Right lobe of liver (tissue), 6 donors: ENCODE measurements around the gene PDE1C. TPM values are rescaled to one million over a fixed set of nuclear protein-coding genes. Genes with fewer than 3 reads are reported as not detected.

Experiments used
- ATAC-seq, 4 donors: fragments of 200-7000 bp; cut with Tn5 transposase; one replicate each; pipeline ENCODE4 v1.9.1; 2020; ENCODE audit warnings: mild to moderate bottlenecking in 4 of 4, moderate library complexity in 4 of 4
- DNase-seq, 3 donors: peaks; one replicate each; pipeline ENCODE4 v3.0.0-alpha.2; 2020
- H3K27ac ChIP-seq, 3 donors: fragments of 200-600 bp; one replicate each; pipeline ENCODE4 v1.8.0; 2022
- H3K27me3 ChIP-seq, 2 donors: fragments of 200-600 bp; one replicate each; pipeline ENCODE4 v1.8.0; 2022
- H3K36me3 ChIP-seq, 4 donors: fragments of 200-600 bp; sonication (generic) in 1 of 4; one replicate each; pipeline versions ENCODE4 v1.5.1 to v1.8.0; 2017 to 2022; ENCODE audit warnings: control low read depth in 1 of 4
- H3K4me1 ChIP-seq, 4 donors: fragments of 200-600 bp; sonication (generic) in 1 of 4; one replicate each; pipeline versions ENCODE4 v1.5.1 to v1.8.0; 2017 to 2022; ENCODE audit warnings: control low read depth in 1 of 4
- H3K4me3 ChIP-seq, 3 donors: fragments of 200-600 bp; one replicate each; pipeline ENCODE4 v1.8.0; 2022
- H3K9me3 ChIP-seq, 4 donors: fragments of 200-600 bp; sonication (generic) in 1 of 4; one replicate each; pipeline versions ENCODE4 v1.5.1 to v1.8.0; 2017 to 2022; ENCODE audit warnings: control low read depth in 1 of 4
- CTCF ChIP-seq, 4 donors: fragments of 200-600 bp in 3 of 4; fragments of 450-650 bp in 1 of 4; IDR thresholded peaks; one replicate each; pipeline versions ENCODE4 v1.5.1 to v1.8.0; 2016 to 2022; ENCODE audit warnings: antibody characterized with exemption in 4 of 4, mild to moderate bottlenecking in 2 of 4
- POLR2A ChIP-seq: fragments of 450-650 bp; IDR thresholded peaks from one replicate; pipeline ENCODE4 v1.6.1; 2017; ENCODE audit warnings: antibody characterized with exemption, mild to moderate bottlenecking
- WGBS: methylation state at CpG from one replicate; pipeline ENCODE4 v1.1.6; 2018; ENCODE audit warnings: low coverage, low lambda C conversion rate; ENCODE audit not compliant: insufficient coverage; ENCODE audit errors: missing lambda C conversion rate; 5-methylcytosine and 5-hydroxymethylcytosine counted together
- intact Hi-C, 2 donors: fragments of 100-400 bp; cut with DNase I; formaldehyde crosslinking; loops; one replicate each; pipeline versions ENCODE4 v1.11.2 to v1.14.1; 2022
- total RNA-seq, 6 experiments: library from RNA; depleted of rRNA in 2 of 6; stranded (reverse); fragments of >200 nt in 2 of 6; fragmentation: NEBNext Ultra II Directional in 3 of 6; extraction: Animal tissue kit (Norgen Biotek cat#: 25700) in 3 of 6; gene quantifications; one replicate each; pipeline versions ENCODE4 v1.1.0 to v1.2.4, GENCODE V29; 2016 to 2023
- donor health status: DM: no; HTN: yes; CAD: no.
- donor health status: DM: no; HTN: no; CAD: no.
- donor health status: DM: no; HTN: no; CAD: no.
- donor health status: DM: no; HTN: yes; CAD: no.
- donor health status: DM: no; HTN: yes; CAD: no.

Gene PDE1C
- total RNA-seq, 6 experiments from 2014 or later, result 0.02 TPM; not detected in 5

DNA sequence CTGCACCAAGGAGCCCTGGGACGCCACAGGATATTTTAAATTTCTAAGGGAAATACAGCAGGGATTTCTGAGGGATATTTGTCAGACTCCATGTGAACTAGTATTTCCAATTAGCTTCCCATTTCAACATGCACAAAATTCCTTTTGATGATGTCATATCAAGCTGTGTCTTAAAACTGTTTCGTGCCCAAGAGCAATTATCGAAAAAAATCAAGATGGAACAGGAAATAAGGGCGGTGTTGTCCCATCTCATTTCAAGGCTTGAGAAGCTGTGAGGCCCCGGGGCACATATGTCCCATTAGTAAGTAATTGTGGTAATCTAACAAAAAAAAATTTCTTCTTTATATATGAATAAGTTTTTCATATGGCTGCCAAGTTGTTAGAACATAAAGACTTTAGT is 335.8 kb downstream of the PDE1C start:
- 50% methylated on average over 5 of the region's 5 CpGs for WGBS
- ATAC-seq, result no peak
- Histone ChIP-seq H3K9me3 (no peaks in the 10 kb centered on the region), H3K4me1 (no peaks in the 10 kb centered on the region), H3K27me3 (no peaks in the 10 kb centered on the region), H3K27ac (no peak overlapping the region), H3K36me3 (no peaks in the 10 kb centered on the region), H3K4me3 (no peak overlapping the region)
- intact Hi-C loops, result no loop called here
- no peak for TF ChIP-seq POLR2A
- TF ChIP-seq CTCF (IDR thresholded peaks at IDR 0.05), result no peak
- no peak for DNase-seq

DNA sequence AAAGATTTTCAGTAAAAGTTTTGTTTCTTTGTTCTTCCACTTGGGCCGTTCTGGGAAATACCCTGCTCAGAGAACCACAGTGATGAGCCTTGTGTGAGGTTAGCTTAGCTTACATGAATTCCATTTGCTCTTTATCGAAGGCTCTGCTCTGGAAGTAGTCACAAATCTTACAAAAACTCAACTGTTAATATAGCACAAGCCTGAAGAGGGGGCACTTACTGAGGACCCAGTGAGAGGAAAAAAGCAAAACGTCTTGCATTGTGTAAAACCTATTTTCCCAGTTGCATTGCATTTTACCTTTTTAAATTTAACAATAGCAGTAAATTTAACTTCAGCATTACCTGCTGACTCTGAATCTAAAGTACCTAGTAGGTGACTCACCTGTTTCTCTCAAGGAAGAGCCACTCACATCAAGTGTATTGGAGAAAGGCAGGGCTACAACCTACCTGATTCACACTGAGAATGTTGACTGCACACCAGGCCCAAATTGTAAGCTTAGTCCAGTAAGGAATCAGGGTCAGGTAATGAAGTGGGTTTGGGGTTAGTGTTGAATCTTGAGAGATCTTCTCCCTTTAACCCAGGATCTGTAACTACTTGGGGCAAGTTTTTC is 340.9 kb downstream of the PDE1C start:
- H3K27ac ChIP-seq, result no peak overlapping the region
- 26% methylated on average over 3 of the region's 3 CpGs for WGBS
- H3K4me3 ChIP-seq, result no peak overlapping the region
- H3K36me3 ChIP-seq, result no peaks in the 10 kb centered on the region
- DNase-seq (no peak), ATAC-seq (no peak)
- TF ChIP-seq CTCF (IDR thresholded peaks at IDR 0.05) (no peak), POLR2A (no peak)
- intact Hi-C loops, result no loop called here
- H3K27me3 ChIP-seq, result no peaks in the 10 kb centered on the region
- no peaks in the 10 kb centered on the region for H3K4me1 ChIP-seq
- H3K9me3 ChIP-seq, result no peaks in the 10 kb centered on the region

DNA sequence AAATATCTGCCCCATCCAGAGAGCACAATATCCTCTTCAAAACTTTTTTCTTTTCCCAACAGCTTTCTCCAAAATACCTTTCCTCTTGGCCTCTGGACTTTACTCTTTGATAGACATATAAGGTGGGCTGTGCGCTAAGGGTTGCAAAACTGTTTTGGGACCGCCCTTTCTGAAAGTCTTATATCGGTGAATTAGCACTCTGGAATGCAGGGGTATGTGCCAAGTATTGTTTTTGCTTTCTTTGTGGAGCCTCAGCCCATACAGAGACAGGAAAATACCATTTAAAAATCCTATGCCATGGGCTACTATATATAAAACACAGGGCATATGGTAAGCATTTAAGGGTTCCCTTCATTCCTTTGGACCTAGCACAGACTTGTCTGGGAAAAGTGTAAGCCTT is 345.5 kb downstream of the PDE1C start:
- no peaks in the 10 kb centered on the region for H3K9me3 ChIP-seq
- ATAC-seq, result no peak

DNA sequence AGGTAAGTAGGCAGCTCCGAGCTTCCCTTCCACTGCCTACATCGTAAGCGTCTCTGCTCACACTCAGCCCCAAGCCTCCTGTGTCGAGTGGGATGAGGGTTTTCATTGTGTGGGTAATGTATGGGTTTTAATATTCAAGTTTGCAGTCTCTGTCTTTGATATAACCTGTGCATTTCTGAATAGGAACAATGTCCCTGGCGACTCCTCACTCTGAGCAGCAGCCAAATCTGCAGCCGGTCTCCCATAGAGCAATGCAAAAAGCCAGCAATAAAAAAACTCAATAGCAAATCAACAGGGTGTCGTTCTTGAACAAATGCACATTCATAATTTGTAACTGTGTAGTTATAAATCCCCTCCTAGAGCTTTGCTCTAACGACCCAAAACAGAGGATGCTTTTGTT is 349.8 kb downstream of the PDE1C start:
- intact Hi-C loops, result no loop called here
- H3K4me3 ChIP-seq, result no peak overlapping the region
- ATAC-seq, result no peak
- no peak for TF ChIP-seq CTCF (IDR thresholded peaks at IDR 0.05)
- no peak for TF ChIP-seq POLR2A
- WGBS, result 65% methylated on average over 4 of the region's 8 CpGs
- DNase-seq, result no peak
- H3K9me3 ChIP-seq, result no peaks in the 10 kb centered on the region
- no peaks in the 10 kb centered on the region for H3K4me1 ChIP-seq
- H3K36me3 ChIP-seq, result no peaks in the 10 kb centered on the region
- no peaks in the 10 kb centered on the region for H3K27me3 ChIP-seq
- no peak overlapping the region for H3K27ac ChIP-seq

More for the DNA sequence above, 345.5 kb downstream of the PDE1C start:
- H3K27me3 ChIP-seq, result no peaks in the 10 kb centered on the region
- intact Hi-C loops, result no loop called here
- WGBS, result 57% methylated on average over 3 of the region's 3 CpGs
- H3K4me1 ChIP-seq, result no peaks in the 10 kb centered on the region
- DNase-seq, result no peak
- no peak overlapping the region for H3K27ac ChIP-seq
- no peak overlapping the region for H3K4me3 ChIP-seq
- no peak for TF ChIP-seq CTCF (IDR thresholded peaks at IDR 0.05)
- TF ChIP-seq POLR2A, result no peak
- no peaks in the 10 kb centered on the region for H3K36me3 ChIP-seq

- Histone ChIP-seq H3K4me1 (no peaks in the 10 kb centered on the region), H3K27ac (no peak overlapping the region), H3K36me3 (no peaks in the 10 kb centered on the region), H3K9me3 (no peaks in the 10 kb centered on the region), H3K4me3 (no peak overlapping the region), H3K27me3 (no peaks in the 10 kb centered on the region)
- WGBS, result 12% methylated on average over 1 of the region's 1 CpG
- DNase-seq (no peak), ATAC-seq (no peak)
- intact Hi-C loops, result no loop called here
- TF ChIP-seq POLR2A, result no peak
- TF ChIP-seq CTCF (IDR thresholded peaks at IDR 0.05), result no peak
Observed at GRCh38 chr7:31716355-31716754, 353.9 kb downstream of the PDE1C start.
